KMS-11 (cell line): ENCODE results near the gene AASS.

Source experiments
- H2AFZ ChIP-seq: fragments of 200-600 bp; sonication (generic); 2 replicates; pipeline ENCODE4 v1.6.1; 2016; ENCODE audit warnings: antibody characterized with exemption, mixed run types, low read depth
- H3K27ac ChIP-seq: fragments of 200-600 bp; sonication (generic); 2 replicates; pipeline ENCODE4 v1.6.1; 2016; ENCODE audit warnings: mild to moderate bottlenecking, mixed run types
- H3K27me3 ChIP-seq: fragments of 200-600 bp; sonication (generic); 2 replicates; pipeline ENCODE4 v1.6.1; 2017; ENCODE audit warnings: mild to moderate bottlenecking, low read depth, mixed run types, moderate library complexity; ENCODE audit not compliant: insufficient read depth
- H3K36me3 ChIP-seq: fragments of 200-600 bp; sonication (generic); 2 replicates; pipeline ENCODE4 v1.6.1; 2017; ENCODE audit warnings: mild to moderate bottlenecking, mixed run types; ENCODE audit not compliant: insufficient read depth
- H3K4me1 ChIP-seq: fragments of 200-600 bp; sonication (generic); 2 replicates; pipeline ENCODE4 v1.6.1; 2016; ENCODE audit warnings: mild to moderate bottlenecking, low read depth, mixed run types; ENCODE audit not compliant: poor library complexity, severe bottlenecking
- H3K4me2 ChIP-seq: fragments of 200-600 bp; sonication (generic); 2 replicates; pipeline ENCODE4 v1.7.0; 2016; ENCODE audit warnings: mild to moderate bottlenecking, mixed run types
- H3K4me3 ChIP-seq: fragments of 200-600 bp; sonication (generic); IDR thresholded peaks from 2 replicates; pipeline ENCODE4 v1.6.1; 2017; ENCODE audit warnings: low read depth, low read length, mixed read lengths; ENCODE audit not compliant: insufficient read depth
- H3K79me2 ChIP-seq: fragments of 200-600 bp; sonication (generic); 2 replicates; pipeline ENCODE4 v1.6.1; 2016; ENCODE audit warnings: low read depth, mixed run types; ENCODE audit not compliant: insufficient read depth
- H3K9ac ChIP-seq: fragments of 200-600 bp; sonication (generic); 2 replicates; pipeline ENCODE4 v1.6.1; 2016; ENCODE audit warnings: mild to moderate bottlenecking, mixed run types
- H4K20me1 ChIP-seq: fragments of 200-600 bp; sonication (generic); 2 replicates; pipeline ENCODE4 v1.6.1; 2016; ENCODE audit warnings: mild to moderate bottlenecking, mixed run types; ENCODE audit not compliant: insufficient read depth
- CTCF ChIP-seq: fragments of 200-600 bp; sonication (generic); conservative IDR thresholded peaks from 2 replicates; pipeline ENCODE4 v1.6.1; 2017; ENCODE audit warnings: low read depth, mild to moderate bottlenecking, antibody characterized with exemption, low read length, moderate library complexity, mixed read lengths

The AASS gene

GRCh38 chr7:122118757-122119156 is 25.3 kb downstream of the AASS start:
- Histone ChIP-seq H3K4me1 (no peaks in the 10 kb centered on the region), H3K36me3 (no peaks in the 10 kb centered on the region), H3K4me3 (no peak overlapping the region), H3K27me3 (no peaks in the 10 kb centered on the region), H3K27ac (no peak overlapping the region), H3K4me2 (no peak overlapping the region), H4K20me1 (no peaks in the 10 kb centered on the region), H3K9ac (no peak overlapping the region), H3K79me2 (no peaks in the 10 kb centered on the region), H2AFZ (no peak overlapping the region)
- no peak for TF ChIP-seq CTCF

GRCh38 chr7:122103064-122103463 is 41.0 kb downstream of the AASS start:
- no peaks in the 10 kb centered on the region for H3K27me3 ChIP-seq
- no peak overlapping the region for H3K4me2 ChIP-seq
- TF ChIP-seq CTCF = no peak
- no peak overlapping the region for H3K9ac ChIP-seq
- H3K4me1 ChIP-seq = no peaks in the 10 kb centered on the region
- H3K4me3 ChIP-seq = no peak overlapping the region
- H3K27ac ChIP-seq = no peak overlapping the region
- H2AFZ ChIP-seq = no peak overlapping the region
- H4K20me1 ChIP-seq = no peaks in the 10 kb centered on the region
- H3K36me3 ChIP-seq = no peaks in the 10 kb centered on the region
- no peaks in the 10 kb centered on the region for H3K79me2 ChIP-seq

GRCh38 chr7:122100021-122100420 is 44.0 kb downstream of the AASS start:
- Histone ChIP-seq H3K4me3 (no peak overlapping the region), H3K79me2 (no peaks in the 10 kb centered on the region), H3K27ac (no peak overlapping the region), H3K27me3 (no peaks in the 10 kb centered on the region), H3K4me2 (no peak overlapping the region), H3K4me1 (no peaks in the 10 kb centered on the region), H3K9ac (no peak overlapping the region), H3K36me3 (no peaks in the 10 kb centered on the region), H2AFZ (no peak overlapping the region), H4K20me1 (no peaks in the 10 kb centered on the region)
- TF ChIP-seq CTCF = no peak

- no peak overlapping the region for H3K4me2 ChIP-seq
- no peaks in the 10 kb centered on the region for H3K27me3 ChIP-seq
- no peak overlapping the region for H3K9ac ChIP-seq
- no peak overlapping the region for H3K4me3 ChIP-seq
- no peak overlapping the region for H3K27ac ChIP-seq
- H3K4me1 ChIP-seq = peaks cover 3% of the 10 kb centered on the region
- no peak for TF ChIP-seq CTCF
- H4K20me1 ChIP-seq = no peaks in the 10 kb centered on the region
- H3K36me3 ChIP-seq = no peaks in the 10 kb centered on the region
- H2AFZ ChIP-seq = no peak overlapping the region
- H3K79me2 ChIP-seq = no peaks in the 10 kb centered on the region
These were observed 48.4 kb downstream of the AASS start for GRCh38 chr7:122095642-122096041.
